HUDEP-2 (cell line): Measurements from ENCODE around the gene AGL.
"Not testable (repeated sequence)": the region's sequence is repeated elsewhere in the genome, so short reads cannot be mapped to it uniquely, and the experiment has no call there.

Experiments
- DNase-seq, 76 experiments: peaks; one replicate each; lab custom pipeline; 2025; ENCODE audit not compliant: unreplicated experiment in 76 of 76; lab: John Stamatoyannopoulos, UW

AGL gene

DNA sequence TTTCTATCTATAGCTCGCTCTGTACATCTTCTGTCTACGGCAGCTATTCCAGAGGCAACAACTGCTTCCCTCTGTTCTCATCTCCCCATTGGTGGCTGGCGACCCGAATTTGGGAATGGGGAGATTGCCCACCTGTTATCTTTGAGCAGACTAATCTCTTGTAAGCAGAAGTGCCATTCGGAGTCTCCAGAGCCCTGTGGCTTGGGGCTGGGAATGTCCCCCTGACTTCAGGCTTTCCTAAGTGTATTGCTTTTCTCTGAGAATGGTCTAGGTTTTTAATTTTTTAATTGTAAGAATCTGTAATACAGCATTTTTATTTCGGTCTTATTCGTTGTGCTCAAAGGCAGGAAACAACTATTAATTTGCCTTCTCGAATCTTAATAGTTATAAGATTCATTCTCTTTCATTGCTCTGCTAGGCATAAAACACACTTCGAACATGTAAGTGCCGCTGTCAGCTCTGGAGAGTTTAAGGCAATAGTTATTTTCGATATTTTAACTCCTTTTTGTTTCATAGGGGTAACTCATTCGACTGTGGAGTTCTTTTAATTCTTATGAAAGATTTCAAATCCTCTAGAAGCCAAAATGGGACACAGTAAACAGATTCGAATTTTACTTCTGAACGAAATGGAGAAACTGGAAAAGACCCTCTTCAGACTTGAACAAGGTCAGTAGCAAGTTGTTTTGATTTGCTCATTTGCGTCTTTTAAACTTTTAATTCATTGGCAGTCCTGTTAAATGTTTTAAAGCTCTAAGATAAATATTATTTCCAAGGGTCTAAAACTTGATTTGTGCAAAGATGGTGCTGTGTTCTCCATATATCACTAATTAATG is 514 bp downstream of the AGL start:
- DNase-seq, result peak in 2 of 76 experiments; percentile 48 to 54

DNA sequence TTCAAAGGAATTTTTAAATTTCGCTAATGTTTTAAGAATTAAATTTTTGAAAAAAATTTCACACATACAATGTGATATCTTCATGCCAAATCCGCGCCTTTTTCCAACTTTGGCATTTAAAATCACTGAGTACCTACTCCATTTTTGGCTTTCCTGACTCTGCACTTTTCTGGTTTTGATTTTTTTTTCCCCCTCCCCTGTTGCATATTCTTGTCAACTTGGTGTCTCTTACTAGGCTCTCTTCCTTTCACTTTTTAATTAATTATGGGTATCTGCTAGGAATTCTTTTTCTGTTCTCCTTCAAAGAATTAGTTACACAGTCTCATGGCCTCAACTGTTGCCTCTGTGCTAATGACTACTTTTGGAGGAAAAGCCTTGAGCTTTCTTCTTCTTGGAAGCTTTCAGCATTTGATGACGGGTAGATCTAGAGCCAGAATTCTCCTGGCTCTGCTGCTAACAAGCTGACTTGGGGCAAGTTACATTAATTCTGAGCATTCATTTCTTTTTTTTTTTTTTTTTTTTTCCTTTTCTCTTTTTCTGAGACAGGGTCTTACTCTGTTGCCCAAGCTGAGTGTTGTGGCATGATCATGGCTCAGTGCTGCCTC is 1.8 kb downstream of the AGL start:
- no peak for DNase-seq

DNA sequence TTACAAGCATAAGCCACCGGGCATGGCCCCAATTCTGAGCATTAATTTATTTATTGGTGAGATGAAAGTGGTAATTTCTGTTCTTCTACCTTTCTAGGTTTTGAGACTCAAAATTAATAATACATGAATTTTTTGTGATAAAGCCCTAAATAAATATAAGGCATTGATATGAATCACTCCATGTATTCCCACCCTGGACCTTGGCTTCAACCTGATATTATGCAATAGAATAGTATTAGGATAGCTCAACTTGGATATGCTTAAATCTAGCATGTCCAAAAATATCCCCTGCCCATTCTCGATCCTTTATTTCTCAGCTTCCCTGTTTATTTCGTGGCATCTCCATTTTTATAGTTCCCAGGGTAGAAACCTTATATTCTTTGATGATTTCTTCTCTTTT is 2.5 kb downstream of the AGL start:
- DNase-seq, result no peak

DNA sequence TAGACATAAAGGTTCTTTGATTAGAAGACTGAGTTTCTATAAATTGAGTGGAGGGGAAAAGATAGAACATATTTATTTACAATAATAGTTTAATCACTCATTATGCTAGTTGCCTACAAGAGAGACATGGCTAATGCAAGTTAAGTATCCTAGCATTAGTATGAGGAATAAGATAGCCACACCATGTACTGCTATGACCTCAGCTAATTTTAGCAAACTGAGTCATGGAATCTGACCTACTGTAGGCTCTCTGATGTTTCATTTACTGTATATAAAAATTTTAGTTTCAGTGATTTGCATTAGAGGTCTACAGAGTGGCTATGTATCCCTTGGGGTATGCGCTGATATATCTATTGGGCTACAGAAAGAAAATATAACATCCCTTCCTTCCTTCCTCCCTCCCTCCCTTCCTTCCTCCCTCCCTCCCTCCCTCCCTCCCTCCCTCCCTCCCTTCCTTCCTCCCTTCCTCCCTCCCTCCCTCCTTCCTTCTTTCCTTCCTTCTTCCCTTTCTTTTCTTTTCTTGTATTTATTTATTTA is 5.8 kb downstream of the AGL start:
- no peak for DNase-seq

DNA sequence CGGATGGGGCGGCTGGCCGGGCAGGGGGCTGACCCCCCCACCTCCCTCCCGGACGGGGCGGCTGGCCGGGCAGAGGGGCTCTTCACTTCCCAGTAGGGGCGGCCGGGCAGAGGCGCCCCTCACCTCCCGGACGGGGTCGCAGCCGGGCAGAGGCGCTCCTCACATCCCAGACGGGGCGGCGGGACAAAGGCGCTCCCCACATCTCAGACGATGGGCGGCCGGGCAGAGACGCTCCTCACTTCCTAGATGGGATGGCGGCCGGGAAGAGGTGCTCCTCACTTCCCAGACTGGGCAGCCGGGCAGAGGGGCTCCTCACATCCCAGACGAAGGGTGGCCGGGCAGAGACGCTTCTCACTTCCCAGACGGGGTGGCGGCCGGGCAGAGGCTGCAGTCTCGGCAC is 6.9 kb downstream of the AGL start:
- DNase-seq, result not testable (repeated sequence)

DNA sequence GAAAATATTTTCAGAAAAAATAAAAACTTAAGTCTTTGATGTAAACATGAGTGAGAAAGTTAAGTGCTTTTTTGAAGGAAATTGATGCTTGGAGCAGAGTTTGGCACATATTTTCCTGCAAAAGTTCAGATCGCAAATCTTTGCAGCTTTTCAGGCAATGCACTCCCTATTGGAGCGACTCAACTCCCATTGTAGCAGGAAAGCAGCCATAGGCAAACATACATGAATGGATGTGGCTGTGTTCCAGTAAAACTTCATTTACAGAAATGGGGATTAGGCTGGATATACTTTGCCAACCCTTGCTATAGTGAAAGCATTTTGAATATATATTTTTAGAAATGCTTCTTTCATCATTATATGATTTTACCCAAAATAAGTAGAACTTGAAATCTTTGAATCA is 8.1 kb downstream of the AGL start:
- no peak for DNase-seq

DNA sequence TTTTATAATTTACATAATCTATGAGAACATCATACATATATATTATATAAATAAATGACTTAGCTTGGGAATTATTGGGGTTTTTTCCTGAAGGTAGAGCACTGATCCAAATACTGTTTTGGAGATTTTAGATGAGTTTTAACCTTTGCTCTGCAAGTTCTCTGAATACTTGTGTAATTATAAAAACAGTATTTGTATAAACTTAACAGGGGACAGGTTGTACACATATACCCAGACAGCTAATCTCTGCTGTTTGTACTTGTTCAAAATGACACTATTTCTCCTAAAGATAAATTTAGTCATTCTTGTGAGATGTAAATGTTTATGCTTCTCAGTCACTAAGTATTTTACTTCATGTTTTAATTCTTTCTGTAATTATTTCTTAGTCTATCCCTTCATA is 8.7 kb downstream of the AGL start:
- DNase-seq, result no peak

DNA sequence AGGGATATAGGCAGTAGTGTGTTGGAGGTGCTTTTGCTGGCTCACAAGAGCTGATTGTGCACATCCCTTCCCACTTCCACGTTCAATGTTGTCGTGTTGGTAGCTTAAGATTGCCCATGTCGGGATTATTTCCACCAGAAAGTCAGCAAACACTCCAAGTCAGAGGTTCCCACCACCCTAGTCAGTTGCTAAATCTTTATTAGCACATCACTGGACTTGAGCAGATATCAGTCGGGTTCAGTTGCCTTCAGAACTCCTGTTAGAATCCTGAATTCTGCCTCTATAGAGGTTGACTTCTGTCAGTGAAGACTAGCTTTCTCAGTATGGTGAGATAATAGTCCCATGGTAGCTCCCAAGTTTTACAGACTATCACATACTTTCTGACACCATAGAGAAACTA is 10.5 kb downstream of the AGL start:
- no peak for DNase-seq

DNA sequence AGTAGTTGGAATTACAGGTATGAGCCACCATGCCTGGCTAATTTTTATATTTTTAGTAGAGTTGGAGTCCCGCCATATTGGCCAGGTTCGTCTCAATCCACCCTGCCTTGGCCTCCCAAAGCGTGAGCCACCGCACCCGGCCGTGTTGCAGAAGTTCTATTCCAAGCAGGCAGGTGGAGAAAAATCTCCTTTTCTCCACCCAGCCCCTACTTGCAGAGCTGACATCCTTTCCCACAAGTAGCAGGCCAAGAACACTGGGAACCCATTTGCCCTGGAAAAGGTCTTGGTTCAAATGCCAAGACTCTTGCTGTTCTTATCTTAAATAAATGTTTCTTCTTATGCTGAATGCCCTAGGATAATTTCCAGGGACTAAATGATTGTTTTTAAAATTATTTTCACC is 17.5 kb downstream of the AGL start:
- DNase-seq, result no peak

DNA sequence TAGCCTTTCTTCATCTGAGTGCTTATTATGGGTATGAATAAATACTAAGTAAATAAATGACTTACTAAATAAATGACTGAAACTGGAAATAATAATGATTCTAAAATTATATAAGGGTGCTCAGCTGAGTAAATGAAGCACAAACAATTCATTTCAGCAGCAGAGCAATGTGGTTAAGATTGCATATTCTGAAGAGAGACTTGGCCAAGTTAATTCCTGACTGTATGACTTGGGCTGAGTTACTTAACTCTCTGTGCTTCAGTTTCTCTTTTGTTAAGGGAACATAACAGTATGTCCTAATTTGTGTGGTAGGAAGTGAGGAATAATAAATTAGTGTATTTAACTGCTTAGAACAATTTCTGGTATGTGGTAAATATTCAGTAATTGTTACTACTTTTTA is 19.1 kb downstream of the AGL start:
- no peak for DNase-seq

DNA sequence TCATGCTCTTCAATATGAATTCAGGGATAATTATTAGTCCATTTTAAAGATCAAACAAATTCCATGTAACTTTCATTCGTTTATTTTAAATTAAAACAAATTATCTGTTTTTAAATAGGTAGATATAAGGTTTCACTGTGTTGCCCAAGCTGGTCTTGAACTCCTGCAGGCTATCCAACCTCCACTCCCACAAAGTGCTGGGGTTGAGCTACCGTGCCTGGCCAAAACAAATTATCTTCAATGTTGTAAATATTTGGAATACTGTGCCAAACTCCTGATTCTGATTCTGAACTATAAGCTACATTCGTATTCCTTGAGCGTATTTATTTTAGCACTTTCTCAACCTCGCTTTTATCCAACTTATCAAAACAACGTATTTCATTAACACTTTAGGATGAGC is 19.6 kb downstream of the AGL start:
- DNase-seq, result no peak

DNA sequence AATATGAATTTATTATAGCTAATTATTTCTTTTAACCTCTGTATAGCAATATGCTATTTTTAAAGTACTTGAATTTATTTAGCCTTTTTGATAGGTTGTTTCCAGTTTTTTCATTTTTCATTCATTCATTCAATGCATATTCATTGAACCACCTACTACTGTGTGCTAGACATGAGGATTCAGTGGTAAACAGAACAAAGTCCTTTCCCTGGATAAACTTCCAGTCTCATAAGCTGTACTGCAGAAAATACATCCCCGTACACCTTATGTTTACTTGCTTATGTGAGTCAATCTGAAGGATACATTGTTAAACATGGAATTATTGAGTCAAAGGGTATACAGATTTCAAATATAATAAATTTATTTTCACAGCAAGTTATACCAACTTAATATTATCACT is 21.9 kb downstream of the AGL start:
- no peak for DNase-seq

DNA sequence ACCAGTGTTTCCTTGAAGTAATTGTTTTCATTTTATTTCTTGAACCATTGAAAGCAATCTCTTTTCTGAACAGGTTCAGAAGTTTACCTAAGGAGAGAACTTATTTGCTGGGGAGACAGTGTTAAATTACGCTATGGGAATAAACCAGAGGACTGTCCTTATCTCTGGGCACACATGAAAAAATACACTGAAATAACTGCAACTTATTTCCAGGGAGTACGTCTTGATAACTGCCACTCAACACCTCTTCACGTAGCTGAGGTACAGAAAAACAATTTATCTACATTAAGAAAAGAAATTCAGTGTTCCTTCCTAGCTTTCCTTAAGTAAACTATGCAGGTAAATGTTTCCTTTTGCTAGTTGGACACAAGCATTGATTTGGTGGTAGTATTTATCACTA is 27.4 kb downstream of the AGL start:
- peak in 20 of 76 experiments; percentile 6 to 59 (median 24) for DNase-seq

DNA sequence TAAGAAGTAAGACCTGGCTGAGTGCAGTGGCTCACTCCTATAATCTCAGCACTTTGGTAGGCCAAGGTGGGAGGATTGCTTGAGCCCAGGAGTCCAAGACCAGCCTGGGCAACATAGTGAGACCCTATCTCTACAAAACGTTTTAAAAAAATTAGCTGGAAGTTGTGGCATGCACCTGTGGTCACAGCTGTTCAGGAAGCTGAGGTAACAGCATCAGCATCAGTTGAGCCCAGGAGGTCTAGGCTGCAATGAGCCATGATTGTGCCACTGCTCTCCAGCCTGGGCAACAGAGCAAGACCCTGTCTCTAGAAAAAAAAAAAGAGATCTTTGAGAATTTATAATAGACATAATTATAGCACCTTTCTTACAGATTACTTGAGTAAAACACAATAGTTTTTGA is 36.0 kb downstream of the AGL start:
- DNase-seq, result no peak

DNA sequence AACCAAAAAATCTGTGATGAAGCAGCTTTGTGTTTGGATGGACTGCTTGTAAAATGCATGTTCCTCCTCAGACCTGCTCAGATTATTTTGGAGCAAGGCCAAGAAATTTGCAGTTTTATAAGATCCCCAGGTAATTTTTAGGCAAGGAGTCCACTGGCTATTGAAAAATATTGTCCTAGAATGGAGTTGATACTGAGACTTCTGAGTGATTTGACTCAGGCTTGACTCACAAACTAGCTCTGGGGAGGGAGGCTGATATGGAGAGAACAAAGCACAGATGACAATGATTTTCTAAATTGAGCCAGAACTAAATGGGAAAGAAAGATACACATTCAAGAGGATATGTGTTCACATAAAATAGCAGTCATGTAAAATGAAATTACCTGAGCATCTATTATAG is 36.7 kb downstream of the AGL start:
- no peak for DNase-seq

DNA sequence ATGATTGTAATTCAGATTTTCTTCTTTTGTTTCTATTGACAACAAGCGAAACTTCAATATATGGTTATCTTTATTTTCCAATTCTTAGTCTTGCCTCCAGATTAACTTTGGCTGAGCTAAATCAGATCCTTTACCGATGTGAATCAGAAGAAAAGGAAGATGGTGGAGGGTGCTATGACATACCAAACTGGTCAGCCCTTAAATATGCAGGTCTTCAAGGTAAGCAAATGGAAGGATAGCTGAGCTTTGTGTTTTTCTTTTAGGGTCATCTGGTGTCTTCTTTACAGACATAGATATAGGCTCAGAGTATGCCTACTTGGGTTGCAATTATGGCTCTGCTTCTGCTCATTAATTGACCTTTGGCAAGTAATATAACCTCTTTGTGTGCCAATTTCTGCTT is 37.7 kb downstream of the AGL start:
- no peak for DNase-seq

DNA sequence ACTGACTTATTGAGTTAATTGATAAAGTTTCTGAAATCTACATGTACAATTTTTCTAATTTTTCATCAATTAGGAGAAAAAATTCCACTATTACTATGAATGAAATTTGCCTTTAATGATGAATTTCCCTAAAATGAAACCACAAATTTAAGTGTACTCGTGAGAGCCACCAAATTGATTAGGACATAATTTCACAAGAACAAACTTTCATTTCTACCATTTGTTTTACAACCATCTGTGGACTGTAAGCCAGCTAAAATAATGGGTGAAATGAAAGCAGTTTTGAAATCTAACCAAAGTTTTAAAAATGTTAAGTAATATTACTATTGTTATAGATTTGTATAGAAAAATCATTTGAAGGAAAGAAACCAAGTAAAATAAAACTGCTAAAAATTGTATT is 41.8 kb downstream of the AGL start:
- no peak for DNase-seq

DNA sequence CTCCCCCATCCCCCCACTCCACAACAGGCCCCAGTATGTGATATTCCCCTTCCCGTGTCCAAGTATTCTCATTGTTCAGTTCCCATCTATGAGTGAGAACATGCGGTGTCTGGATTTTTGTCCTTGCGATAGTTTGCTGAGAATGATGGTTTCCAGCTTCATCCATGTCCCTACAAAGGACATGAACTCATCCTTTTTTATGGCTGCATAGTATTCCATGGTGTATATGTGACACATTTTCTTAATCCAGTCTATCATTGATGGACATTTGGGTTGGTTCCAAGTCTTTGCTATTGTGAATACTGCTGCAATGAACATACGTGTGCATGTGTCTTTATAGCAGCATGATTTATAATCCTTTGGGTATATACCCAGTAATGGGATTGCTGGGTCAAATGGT is 53.1 kb downstream of the AGL start:
- DNase-seq, result not testable (repeated sequence)

DNA sequence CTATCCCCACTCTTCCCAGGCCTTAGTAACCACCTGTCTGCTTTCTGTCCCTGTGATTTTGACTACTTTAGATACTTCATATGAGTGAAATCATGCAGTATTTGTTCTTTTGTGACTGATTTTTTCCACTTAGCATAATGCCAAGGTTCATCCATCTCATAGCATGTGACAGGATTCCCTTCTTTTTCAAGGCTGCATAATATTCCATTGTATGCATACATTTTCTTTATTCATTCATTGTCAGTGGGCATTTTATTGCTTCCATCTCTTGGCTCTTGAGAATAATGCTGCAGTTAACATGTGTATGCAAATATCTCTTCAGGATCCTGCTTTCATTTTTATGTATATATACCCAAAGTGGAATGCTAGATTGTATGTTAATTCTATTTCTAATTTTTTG is 56.4 kb downstream of the AGL start:
- no peak for DNase-seq

DNA sequence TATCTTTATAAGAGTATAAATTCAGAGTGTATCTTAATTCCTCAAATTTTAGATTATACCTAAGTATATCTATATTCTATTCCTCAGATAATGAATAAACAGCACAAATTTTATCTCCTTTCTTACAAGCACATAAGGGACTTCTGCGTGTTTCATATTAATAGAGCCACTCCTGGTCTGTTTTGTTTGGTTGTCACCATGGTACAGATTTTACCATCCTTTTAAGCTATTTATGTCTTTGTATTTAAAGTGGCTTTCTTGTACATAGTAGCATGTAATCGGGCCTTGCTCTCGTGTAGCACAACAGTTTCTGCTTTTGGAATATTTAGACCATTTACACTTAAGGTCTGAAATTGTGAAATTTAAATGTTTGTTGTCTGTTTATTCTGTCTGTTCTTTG is 67.1 kb downstream of the AGL start:
- no peak for DNase-seq

DNA sequence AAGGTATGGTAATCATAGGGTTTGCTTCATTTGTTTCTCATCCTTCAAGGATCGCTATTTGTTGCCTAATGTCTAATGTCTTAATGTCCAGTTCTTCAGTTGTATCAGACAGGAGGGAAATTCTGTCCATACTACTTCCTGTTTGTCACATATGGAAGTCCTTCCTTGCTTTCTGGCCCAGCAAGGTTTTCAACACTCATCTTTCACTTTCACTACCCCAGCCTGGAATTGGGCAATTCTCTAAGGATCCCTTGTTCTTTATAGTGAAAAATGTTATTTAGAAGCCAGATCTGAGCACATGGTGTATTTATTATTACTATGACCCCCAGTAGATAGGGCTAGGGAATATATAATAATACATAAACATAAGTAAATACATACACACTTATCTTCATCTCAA is 69.1 kb downstream of the AGL start:
- DNase-seq, result no peak

DNA sequence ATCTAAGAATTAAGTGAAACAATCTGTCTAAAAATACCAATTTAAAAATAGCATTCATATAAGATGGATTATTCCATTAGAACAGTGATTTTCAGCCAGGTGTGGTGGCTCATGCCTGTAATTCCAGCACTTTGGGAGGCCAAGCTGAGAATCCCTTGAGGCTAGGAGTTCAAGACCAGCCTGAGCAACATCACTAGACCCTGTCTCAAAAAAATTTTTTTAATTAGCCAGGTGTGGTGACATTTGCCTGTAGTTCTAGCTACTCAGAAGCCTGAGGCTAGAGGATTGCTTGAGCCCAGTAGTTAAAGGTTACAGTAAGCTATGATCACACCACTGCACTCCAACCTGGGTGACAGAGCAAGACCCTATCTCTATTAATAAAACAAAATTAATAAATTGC is 84.6 kb downstream of the AGL start:
- no peak for DNase-seq
